ENCODE results near the gene RALA.

The RALA gene

GRCh38 chr7:39721919-39722597, 98.7 kb downstream of the RALA start:
- H3K27ac Mint-ChIP-seq = no peak overlapping the region
- H3K9me3 Mint-ChIP-seq = no peaks in the 10 kb centered on the region
- no peak overlapping the region for H3K4me3 Mint-ChIP-seq
- DNase-seq (ENCODE audit: low spot score) = no peak
- no peaks in the 10 kb centered on the region for H3K36me3 Mint-ChIP-seq (ENCODE audit: low read depth)
- peaks cover 5% of the 10 kb centered on the region for H3K27me3 Mint-ChIP-seq (ENCODE audit: low read depth)
- no peaks in the 10 kb centered on the region for H3K4me1 Mint-ChIP-seq (ENCODE audit: low read depth)

- peaks cover 2% of the 10 kb centered on the region for H3K4me1 Mint-ChIP-seq (ENCODE audit: low read depth)
- no peak for DNase-seq (ENCODE audit: low spot score)
- H3K9me3 Mint-ChIP-seq = no peaks in the 10 kb centered on the region
- H3K27ac Mint-ChIP-seq = no peak overlapping the region
- peaks cover 10% of the 10 kb centered on the region for H3K27me3 Mint-ChIP-seq (ENCODE audit: low read depth)
- no peak overlapping the region for H3K4me3 Mint-ChIP-seq
- no peaks in the 10 kb centered on the region for H3K36me3 Mint-ChIP-seq (ENCODE audit: low read depth)
Measured at GRCh38 chr7:39727231-39728012, 104.0 kb downstream of the RALA start.

GRCh38 chr7:39732837-39733804, 109.7 kb downstream of the RALA start:
- peaks cover 1% of the 10 kb centered on the region for H3K36me3 Mint-ChIP-seq (ENCODE audit: low read depth)
- peaks cover 27% of the 10 kb centered on the region for H3K4me1 Mint-ChIP-seq (ENCODE audit: low read depth)
- H3K27me3 Mint-ChIP-seq (ENCODE audit: low read depth) = no peaks in the 10 kb centered on the region
- H3K9me3 Mint-ChIP-seq = no peaks in the 10 kb centered on the region
- peak; percentile 99 for DNase-seq (ENCODE audit: low spot score)
- H3K27ac Mint-ChIP-seq = peak overlapping the region; percentile 95
- peak overlapping the region; percentile 89 for H3K4me3 Mint-ChIP-seq

- H3K9me3 Mint-ChIP-seq = no peaks in the 10 kb centered on the region
- no peaks in the 10 kb centered on the region for H3K27me3 Mint-ChIP-seq (ENCODE audit: low read depth)
- peaks cover 27% of the 10 kb centered on the region for H3K4me1 Mint-ChIP-seq (ENCODE audit: low read depth)
- H3K4me3 Mint-ChIP-seq = peak overlapping the region; percentile 89
- H3K36me3 Mint-ChIP-seq (ENCODE audit: low read depth) = peaks cover 3% of the 10 kb centered on the region
- no peak for DNase-seq (ENCODE audit: low spot score)
- peak overlapping the region; percentile 95 for H3K27ac Mint-ChIP-seq
Measured at GRCh38 chr7:39733881-39734632, 110.7 kb downstream of the RALA start.

GRCh38 chr7:39734633-39735004, 111.2 kb downstream of the RALA start:
- H3K4me3 Mint-ChIP-seq = peak overlapping the region; percentile 57
- peaks cover 3% of the 10 kb centered on the region for H3K36me3 Mint-ChIP-seq (ENCODE audit: low read depth)
- no peak for DNase-seq (ENCODE audit: low spot score)
- H3K9me3 Mint-ChIP-seq = no peaks in the 10 kb centered on the region
- peak overlapping the region; percentile 56 for H3K27ac Mint-ChIP-seq
- H3K27me3 Mint-ChIP-seq (ENCODE audit: low read depth) = no peaks in the 10 kb centered on the region
- H3K4me1 Mint-ChIP-seq (ENCODE audit: low read depth) = peaks cover 27% of the 10 kb centered on the region

- no peak overlapping the region for H3K27ac Mint-ChIP-seq
- H3K4me1 Mint-ChIP-seq (ENCODE audit: low read depth) = peaks cover 27% of the 10 kb centered on the region
- peaks cover 3% of the 10 kb centered on the region for H3K36me3 Mint-ChIP-seq (ENCODE audit: low read depth)
- H3K9me3 Mint-ChIP-seq = no peaks in the 10 kb centered on the region
- H3K4me3 Mint-ChIP-seq = no peak overlapping the region
- no peaks in the 10 kb centered on the region for H3K27me3 Mint-ChIP-seq (ENCODE audit: low read depth)
- no peak for DNase-seq (ENCODE audit: low spot score)
Measured at GRCh38 chr7:39735903-39736302, 112.5 kb downstream of the RALA start.

GRCh38 chr7:39741942-39742623, 118.7 kb downstream of the RALA start:
- Mint-ChIP-seq H3K4me1 (ENCODE audit: low read depth) (peaks cover 4% of the 10 kb centered on the region), H3K27ac (no peak overlapping the region), H3K9me3 (no peaks in the 10 kb centered on the region), H3K4me3 (no peak overlapping the region), H3K36me3 (ENCODE audit: low read depth) (peaks cover 4% of the 10 kb centered on the region), H3K27me3 (ENCODE audit: low read depth) (no peaks in the 10 kb centered on the region)
- peak; percentile 51 for DNase-seq (ENCODE audit: low spot score)

GRCh38 chr7:39744620-39745019, 121.2 kb downstream of the RALA start:
- H3K27ac Mint-ChIP-seq = no peak overlapping the region
- H3K4me3 Mint-ChIP-seq = no peak overlapping the region
- H3K27me3 Mint-ChIP-seq (ENCODE audit: low read depth) = no peaks in the 10 kb centered on the region
- no peaks in the 10 kb centered on the region for H3K9me3 Mint-ChIP-seq
- no peak for DNase-seq (ENCODE audit: low spot score)
- peaks cover 2% of the 10 kb centered on the region for H3K36me3 Mint-ChIP-seq (ENCODE audit: low read depth)
- H3K4me1 Mint-ChIP-seq (ENCODE audit: low read depth) = peaks cover 4% of the 10 kb centered on the region

GRCh38 chr7:39745320-39745719, 121.9 kb downstream of the RALA start:
- peaks cover 2% of the 10 kb centered on the region for H3K36me3 Mint-ChIP-seq (ENCODE audit: low read depth)
- H3K9me3 Mint-ChIP-seq = no peaks in the 10 kb centered on the region
- no peak overlapping the region for H3K4me3 Mint-ChIP-seq
- H3K4me1 Mint-ChIP-seq (ENCODE audit: low read depth) = peaks cover 4% of the 10 kb centered on the region
- no peaks in the 10 kb centered on the region for H3K27me3 Mint-ChIP-seq (ENCODE audit: low read depth)
- no peak overlapping the region for H3K27ac Mint-ChIP-seq
- DNase-seq (ENCODE audit: low spot score) = no peak

- Mint-ChIP-seq H3K36me3 (ENCODE audit: low read depth) (peaks cover 2% of the 10 kb centered on the region), H3K4me3 (no peak overlapping the region), H3K27me3 (ENCODE audit: low read depth) (no peaks in the 10 kb centered on the region), H3K27ac (peak overlapping the region; percentile 11), H3K4me1 (ENCODE audit: low read depth) (peaks cover 4% of the 10 kb centered on the region), H3K9me3 (no peaks in the 10 kb centered on the region)
- DNase-seq (ENCODE audit: low spot score) = peak; percentile 24
Measured at GRCh38 chr7:39746103-39746819, 122.9 kb downstream of the RALA start.

GRCh38 chr7:39749177-39749576, 125.8 kb downstream of the RALA start:
- Mint-ChIP-seq H3K4me1 (ENCODE audit: low read depth) (peaks cover 3% of the 10 kb centered on the region), H3K36me3 (ENCODE audit: low read depth) (no peaks in the 10 kb centered on the region), H3K9me3 (no peaks in the 10 kb centered on the region), H3K27me3 (ENCODE audit: low read depth) (no peaks in the 10 kb centered on the region), H3K27ac (no peak overlapping the region), H3K4me3 (no peak overlapping the region)
- no peak for DNase-seq (ENCODE audit: low spot score)

- no peak overlapping the region for H3K4me3 Mint-ChIP-seq
- no peaks in the 10 kb centered on the region for H3K9me3 Mint-ChIP-seq
- H3K27ac Mint-ChIP-seq = no peak overlapping the region
- no peaks in the 10 kb centered on the region for H3K36me3 Mint-ChIP-seq (ENCODE audit: low read depth)
- H3K27me3 Mint-ChIP-seq (ENCODE audit: low read depth) = no peaks in the 10 kb centered on the region
- DNase-seq (ENCODE audit: low spot score) = no peak
- H3K4me1 Mint-ChIP-seq (ENCODE audit: low read depth) = peaks cover 7% of the 10 kb centered on the region
Measured at GRCh38 chr7:39749717-39750116, 126.3 kb downstream of the RALA start.
